GM21723 (cell line): Measurements from ENCODE around the gene RBMY1D.
"Not testable (repeated sequence)": the region's sequence is repeated elsewhere in the genome, so short reads cannot be mapped to it uniquely, and the experiment has no call there.

Experiments
- ATAC-seq: cut with Tn5 transposase; IDR thresholded peaks from one replicate; pipeline ENCODE4 v1.9.1; 2021; ENCODE audit warnings: mild to moderate bottlenecking, moderate library complexity; ENCODE audit not compliant: unreplicated experiment

The RBMY1D gene

DNA sequence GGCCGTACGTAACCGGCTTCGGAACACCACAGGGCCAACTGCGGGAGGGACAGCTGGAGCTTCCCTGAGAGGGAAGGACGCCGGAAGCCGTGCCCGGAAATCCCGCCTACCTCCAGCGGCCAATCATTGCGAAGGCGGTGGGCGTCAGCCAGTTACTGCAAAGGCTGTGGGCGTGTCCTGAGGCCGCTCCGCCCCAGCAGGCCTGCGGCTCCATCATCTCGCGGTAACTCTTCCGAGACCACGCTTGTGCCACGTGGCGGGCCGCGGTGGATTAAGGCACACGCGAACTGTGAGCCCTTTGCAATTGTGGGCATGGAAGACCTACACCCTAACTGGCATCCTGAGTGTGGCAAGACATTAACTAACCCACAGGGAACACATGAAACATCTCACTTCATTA, at the start of gene RBMY1D:
Gene RBMY1D, minus strand, starts transcription at position 101 of the 400 bp plus-strand sequence. CDS start 2,013 bp downstream, outside the sequence.
- not testable (repeated sequence) for ATAC-seq

DNA sequence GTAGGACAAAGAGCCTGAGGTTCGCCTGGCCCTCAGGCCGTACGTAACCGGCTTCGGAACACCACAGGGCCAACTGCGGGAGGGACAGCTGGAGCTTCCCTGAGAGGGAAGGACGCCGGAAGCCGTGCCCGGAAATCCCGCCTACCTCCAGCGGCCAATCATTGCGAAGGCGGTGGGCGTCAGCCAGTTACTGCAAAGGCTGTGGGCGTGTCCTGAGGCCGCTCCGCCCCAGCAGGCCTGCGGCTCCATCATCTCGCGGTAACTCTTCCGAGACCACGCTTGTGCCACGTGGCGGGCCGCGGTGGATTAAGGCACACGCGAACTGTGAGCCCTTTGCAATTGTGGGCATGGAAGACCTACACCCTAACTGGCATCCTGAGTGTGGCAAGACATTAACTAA, 23.6 kb upstream of the RBMY1D start, which contains the start of gene RBMY1E:
Gene RBMY1E, minus strand, starts transcription at position 101 of the 400 bp plus-strand sequence. CDS start 1,978 bp downstream, outside the sequence.
- not testable (repeated sequence) for ATAC-seq

DNA sequence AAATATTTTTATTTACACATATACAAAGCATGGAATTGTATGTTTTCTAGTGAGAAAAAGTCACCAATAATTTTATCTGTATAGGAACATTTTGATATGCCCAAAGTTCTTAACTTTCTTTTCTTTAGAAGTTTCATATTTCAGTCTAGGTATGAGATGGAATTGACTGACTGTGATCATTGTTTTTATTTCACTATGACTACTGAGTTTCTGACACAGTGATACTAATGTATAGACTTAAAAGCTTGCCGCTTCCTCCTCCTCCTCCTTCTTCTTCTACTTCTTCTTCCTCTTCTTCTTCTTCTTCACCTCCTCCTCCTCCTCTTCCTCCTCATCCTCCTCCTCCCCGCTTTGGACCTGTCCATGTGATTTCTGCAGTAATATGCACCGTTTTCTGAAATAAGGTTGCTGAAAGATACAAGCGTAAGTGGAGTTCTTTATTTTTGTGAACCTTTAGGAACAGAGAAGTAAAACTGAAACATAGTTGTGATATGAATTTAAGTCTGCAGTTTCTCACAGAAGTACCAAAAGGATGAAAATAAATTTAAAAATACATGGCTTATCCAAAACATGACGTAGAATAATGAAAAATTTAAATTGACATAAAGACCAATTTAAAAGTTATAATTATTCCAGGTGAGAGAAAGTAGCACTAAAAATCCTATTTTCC, 24.8 kb downstream of the RBMY1D start:
- ATAC-seq = not testable (repeated sequence)

DNA sequence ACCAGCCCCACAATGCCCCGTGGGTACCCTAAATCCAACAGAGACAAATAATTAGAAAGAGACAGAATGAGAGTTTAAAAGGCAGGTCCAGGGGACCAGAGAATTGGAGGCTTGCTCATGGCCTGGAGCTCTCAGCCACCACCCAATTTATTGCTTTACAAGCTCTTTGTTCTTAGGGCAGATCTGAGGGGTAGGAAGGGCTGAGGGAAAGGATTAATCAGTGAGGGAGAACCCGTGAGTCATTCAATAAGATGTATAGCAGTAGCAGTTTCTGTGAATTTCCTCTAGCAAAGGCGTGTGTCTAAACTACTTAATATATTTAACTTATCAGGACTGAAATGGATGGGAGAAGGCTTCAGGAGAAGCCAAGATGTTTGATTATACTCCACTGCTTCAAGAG, 48.8 kb downstream of the RBMY1D start:
- ATAC-seq = no peak

DNA sequence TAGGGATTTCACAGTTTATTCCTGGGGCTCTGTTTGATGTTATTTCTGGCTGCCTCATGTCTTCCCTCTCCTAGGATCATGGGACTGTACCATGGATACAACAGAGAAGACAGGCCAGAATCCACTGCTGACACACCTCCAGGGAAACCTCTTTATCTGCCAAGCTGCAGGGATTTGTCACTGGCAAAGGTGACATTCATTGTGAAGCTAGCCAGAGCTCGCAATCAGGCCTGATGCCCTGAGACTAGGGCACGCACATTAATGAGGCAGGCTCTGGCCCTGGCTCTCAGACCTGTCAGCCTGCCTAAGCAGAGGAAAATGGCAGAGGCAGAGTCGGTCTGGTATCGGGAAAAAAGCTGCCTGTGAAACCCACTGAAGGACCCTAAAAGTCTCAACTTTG, 52.2 kb downstream of the RBMY1D start:
- no peak for ATAC-seq

DNA sequence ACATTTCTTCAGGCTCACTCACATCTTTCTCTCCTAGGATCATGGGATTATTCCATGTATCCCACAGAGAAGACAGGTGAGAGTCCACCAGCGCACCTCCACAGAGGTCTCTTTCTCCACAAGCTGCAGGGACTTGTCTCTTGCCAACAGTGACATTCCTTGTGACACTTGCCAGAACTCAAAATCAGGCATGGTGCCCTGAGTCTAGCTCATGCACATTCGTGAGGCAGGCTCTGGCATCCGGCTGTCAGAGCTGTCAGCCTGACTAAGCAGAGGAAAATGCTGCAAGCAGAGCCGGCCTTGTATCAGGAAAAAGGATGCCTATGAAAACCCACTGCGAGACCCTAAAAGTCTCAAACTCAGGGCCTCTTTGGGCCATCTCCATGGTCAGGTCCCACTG, 54.8 kb downstream of the RBMY1D start:
- ATAC-seq = no peak

DNA sequence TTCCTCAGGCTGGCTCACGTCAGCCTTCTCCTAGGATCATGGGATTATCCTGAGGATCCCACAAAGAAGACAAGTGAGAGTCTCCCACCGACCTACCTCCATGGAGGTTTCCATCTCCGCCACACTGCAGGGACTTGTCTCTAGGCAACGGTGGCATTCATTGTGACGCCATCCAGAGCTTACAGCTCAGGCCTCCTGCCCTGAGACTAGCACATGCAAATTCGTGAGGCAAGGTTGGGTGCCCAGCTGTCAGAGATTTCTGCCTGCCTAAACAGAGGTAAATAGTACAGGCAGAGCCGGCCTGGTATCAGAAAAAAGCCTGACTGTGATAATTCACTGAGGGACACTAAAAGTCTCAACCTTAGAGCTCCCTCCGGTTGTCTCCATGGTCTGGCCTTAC, 58.0 kb downstream of the RBMY1D start:
- ATAC-seq = no peak

DNA sequence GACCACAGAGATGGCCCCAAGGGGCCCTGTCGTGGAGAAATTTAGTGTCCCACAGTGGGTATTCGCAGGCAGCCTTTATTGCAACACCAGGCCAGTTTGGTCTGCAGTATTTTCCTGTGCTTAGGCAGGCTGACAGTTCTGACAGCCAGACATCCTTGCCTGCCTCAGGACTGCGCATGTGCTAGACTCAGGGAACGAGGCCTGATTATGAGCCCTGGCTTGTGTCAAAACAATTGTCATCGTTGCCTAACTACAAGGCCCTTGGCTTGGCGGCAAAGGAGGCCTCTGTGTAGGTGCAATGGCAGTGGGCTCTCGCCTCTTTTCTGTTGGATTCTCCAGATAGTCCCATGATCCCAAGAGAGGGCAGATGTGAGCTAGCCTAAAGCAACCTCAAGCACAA, 59.3 kb downstream of the RBMY1D start:
- ATAC-seq = no peak
